Activated CD4-positive, alpha-beta T cell treated with anti-CD3 and anti-CD28 coated beads, Interleukin-2, Interleukin-6, amounts not matched to agents 100 ng/mL and 50 ng/mL, durations not matched to agents 16 hours and 8 hours (primary cell): ENCODE measurements around the gene KAT14.
"Not testable (repeated sequence)": the region's sequence is repeated elsewhere in the genome, so short reads cannot be mapped to it uniquely, and the experiment has no call there.

ENCODE experiments used
- DNase-seq: peaks from one replicate; pipeline ENCODE4 v3.0.0-alpha.2; 2020

KAT14 gene

GRCh38 chr20:18137412-18138265 is at the start of gene KAT14, which contains the start of gene PET117:
Gene KAT14 (plus strand): TSS chr20:18137863. CDS start chr20:18142661, 4,798 bp downstream.
Gene PET117 (plus strand): TSS chr20:18137863. CDS start chr20:18137956, 93 bp downstream.
- DNase-seq, result peak; percentile 93

GRCh38 chr20:18088298-18088697 is 49.4 kb upstream of the KAT14 start:
- DNase-seq, result not testable (repeated sequence)

- DNase-seq, result not testable (repeated sequence)
These were observed 48.8 kb upstream of the KAT14 start for GRCh38 chr20:18088841-18089240.

GRCh38 chr20:18090044-18090443 is 47.6 kb upstream of the KAT14 start:
- DNase-seq, result no peak

- DNase-seq, result no peak
These were observed 47.2 kb upstream of the KAT14 start for GRCh38 chr20:18090477-18090876.

GRCh38 chr20:18091623-18092022 is 46.0 kb upstream of the KAT14 start:
- no peak for DNase-seq

GRCh38 chr20:18092890-18093289 is 44.8 kb upstream of the KAT14 start:
- no peak for DNase-seq

DNA sequence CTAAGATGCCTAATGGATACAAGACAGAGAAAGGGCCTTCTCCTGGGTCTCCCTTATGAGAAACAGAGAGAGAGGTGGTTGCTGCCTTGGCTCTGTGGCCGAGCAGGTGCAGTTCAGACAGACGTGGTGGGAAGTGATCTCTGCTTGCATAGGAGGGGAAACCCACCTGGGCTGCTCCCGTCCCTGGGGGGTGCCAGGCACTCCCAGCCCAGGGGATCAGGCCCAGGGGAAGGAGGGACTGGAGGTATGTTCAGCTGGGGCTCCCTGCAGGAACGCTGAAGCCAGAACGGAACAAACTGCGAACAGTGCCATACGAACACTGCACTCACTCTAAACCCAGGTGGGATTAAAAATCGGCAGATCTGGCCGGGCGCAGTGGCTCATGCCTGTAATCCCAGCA is 44.3 kb upstream of the KAT14 start:
- no peak for DNase-seq

- no peak for DNase-seq
These were observed 43.5 kb upstream of the KAT14 start for GRCh38 chr20:18094191-18094590.

GRCh38 chr20:18100569-18100968 is 37.1 kb upstream of the KAT14 start:
- not testable (repeated sequence) for DNase-seq

DNA sequence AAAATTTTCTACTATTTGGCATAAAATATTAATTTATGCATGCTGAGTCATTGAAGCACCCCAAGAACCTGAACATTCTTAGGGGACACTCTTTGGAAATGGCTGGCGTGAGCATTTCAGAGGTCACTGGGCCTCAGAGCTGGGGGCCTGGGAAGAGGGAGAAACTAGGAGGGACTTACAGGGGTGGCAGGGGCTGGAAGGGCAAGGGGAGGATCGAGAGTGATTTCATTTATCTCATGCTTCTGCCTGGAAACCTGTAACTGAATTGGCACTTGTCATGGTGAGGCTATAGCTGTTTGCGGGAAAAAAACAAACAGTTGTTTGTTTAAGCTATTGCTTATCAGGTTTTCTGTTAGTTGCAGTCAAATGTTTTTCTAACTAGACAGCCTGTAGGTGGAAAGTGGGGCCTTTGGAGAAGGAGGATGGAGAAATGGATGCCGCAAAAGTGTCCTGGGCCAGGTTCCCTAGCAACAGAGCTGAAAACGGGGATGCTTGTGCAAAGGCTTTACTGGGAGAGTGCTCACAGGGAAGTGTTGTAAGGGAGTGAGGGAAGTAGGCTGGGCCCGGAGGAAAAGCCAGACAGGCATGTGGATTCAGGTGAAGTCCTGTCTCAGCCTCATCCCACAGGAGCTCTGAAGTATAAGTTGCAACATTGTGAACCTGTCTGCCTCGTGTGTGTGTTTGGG is 36.4 kb upstream of the KAT14 start:
- no peak for DNase-seq

DNA sequence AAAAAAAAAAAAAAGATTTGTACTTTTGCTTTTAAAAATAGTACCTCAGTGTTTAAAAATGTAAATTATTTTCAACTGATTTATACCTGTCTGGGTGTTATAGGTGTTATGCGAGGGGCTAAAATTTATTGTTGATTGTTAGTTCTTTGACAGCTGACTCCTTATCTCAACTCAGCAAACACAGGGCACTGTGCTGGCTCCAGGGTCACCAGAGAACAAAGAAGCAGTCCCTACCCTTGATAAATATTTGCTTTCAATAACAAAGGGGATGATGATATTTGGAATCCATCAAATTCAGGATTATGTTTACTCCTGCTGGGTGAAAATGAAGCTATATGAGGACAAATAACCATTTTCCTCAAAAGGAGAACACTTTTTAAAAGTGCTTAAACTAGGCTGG is 34.2 kb upstream of the KAT14 start:
- DNase-seq, result no peak

- no peak for DNase-seq
These were observed 29.3 kb upstream of the KAT14 start for GRCh38 chr20:18108326-18108725.

DNA sequence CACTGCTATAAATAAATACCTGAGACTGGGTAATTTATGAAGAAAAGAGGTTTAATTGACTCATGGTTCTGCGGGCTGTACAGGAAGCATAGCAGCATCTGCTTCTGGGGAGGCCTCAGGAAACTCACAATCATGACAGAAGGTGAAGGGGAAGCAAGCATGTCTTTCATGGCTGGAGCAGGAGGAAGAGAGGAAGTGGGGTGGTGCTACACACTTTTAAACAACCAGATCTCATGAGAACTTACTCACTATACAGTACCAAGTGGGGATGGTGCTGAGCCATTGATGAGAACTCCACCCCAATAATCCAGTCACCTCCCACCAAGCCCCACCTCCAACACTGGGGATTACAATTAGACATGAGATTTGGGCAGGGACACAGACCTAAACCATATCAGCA is 9.1 kb upstream of the KAT14 start:
- peak; percentile 5 for DNase-seq

GRCh38 chr20:18132663-18133062 is 5.0 kb upstream of the KAT14 start:
- no peak for DNase-seq

DNA sequence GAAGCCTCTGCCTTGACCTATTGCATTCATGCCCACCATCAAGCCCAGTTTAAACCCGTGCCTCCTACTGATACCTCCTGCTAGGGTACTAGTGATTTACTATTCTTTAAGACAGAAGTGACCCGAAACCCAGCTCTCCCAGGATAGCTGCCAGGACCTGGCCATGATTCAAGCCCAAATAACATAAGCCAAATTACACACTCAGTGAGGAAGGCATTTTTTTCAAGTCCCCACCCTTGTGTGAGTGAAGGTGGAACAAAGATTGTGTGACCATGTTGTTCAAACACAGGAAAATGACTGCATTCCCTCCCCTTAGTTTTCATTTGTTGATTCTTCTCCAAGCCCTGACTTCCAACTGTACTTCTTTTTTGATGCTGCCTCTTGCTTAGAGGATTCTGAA is 3.7 kb upstream of the KAT14 start:
- no peak for DNase-seq

- no peak for DNase-seq
These were observed 561 bp downstream of the KAT14 start for GRCh38 chr20:18138266-18138582.

- peak; percentile 14 for DNase-seq
These were observed 1.2 kb downstream of the KAT14 start for GRCh38 chr20:18138639-18139583.

DNA sequence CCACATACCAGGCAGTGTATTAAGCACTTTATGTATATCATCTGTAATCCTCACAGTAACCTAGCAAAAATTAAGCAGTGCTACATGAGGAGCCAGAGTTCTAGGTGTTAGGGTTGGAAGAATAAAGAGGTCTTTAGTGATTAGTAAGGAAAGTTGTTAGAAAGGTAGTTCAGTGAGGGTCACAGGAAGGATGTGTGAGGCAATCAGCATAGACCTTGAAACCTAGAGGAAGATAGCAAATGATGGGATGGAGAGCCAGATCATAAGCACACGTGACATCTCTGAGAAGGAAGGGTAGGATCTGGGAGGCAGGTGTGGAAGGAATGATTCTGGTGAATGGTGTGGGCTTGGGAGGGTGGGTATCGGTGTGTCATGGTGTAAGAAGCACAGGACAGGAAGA is 2.2 kb downstream of the KAT14 start:
- DNase-seq, result no peak

- DNase-seq, result no peak
These were observed 7.0 kb downstream of the KAT14 start for GRCh38 chr20:18144541-18145099.

- DNase-seq, result no peak
These were observed 16.7 kb downstream of the KAT14 start for GRCh38 chr20:18154342-18154741.

- no peak for DNase-seq
These were observed 18.4 kb downstream of the KAT14 start for GRCh38 chr20:18156045-18156444.

DNA sequence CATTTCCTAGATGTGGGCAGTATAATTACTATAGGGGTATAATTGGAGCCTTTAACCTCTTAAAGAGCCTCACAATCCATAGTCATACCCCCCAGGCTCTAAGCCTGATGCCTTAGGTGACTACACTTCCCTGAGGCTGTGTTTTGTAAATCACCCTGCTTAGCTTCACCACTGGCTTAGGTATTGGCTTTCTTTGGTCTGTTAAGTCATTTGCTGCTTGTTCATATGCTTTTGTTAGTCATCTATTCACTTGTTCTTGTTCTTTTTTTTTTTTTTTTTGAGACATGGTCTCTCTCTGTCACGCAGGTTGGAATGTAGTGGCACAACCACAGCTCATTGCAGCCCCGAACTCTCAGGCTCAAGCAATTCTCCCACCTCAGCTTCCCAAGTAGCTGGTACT is 26.7 kb downstream of the KAT14 start:
- DNase-seq, result no peak
